ENCODE results near the gene FBLN1.

FBLN1 gene

GRCh38 chr22:45564349-45565030 lies 61.8 kb downstream of the FBLN1 start:
- in situ Hi-C loops (cut with MboI; ENCODE audit: low sequenced_read_pairs), result no loop called here

GRCh38 chr22:45565171-45565570 lies 62.5 kb downstream of the FBLN1 start:
- in situ Hi-C loops (cut with MboI; ENCODE audit: low sequenced_read_pairs), result no loop called here

GRCh38 chr22:45565973-45566372 lies 63.3 kb downstream of the FBLN1 start:
- in situ Hi-C loops (cut with MboI; ENCODE audit: low sequenced_read_pairs), result no loop called here

- in situ Hi-C loops (cut with MboI; ENCODE audit: low sequenced_read_pairs), result no loop called here
These were observed 65.5 kb downstream of the FBLN1 start for GRCh38 chr22:45568213-45568612.

GRCh38 chr22:45571089-45571488 lies 68.4 kb downstream of the FBLN1 start:
- in situ Hi-C loops (cut with MboI; ENCODE audit: low sequenced_read_pairs), result no loop called here

- in situ Hi-C loops (cut with MboI; ENCODE audit: low sequenced_read_pairs), result no loop called here
These were observed 69.8 kb downstream of the FBLN1 start for GRCh38 chr22:45572444-45572843.

GRCh38 chr22:45574069-45574703 lies 71.5 kb downstream of the FBLN1 start:
- in situ Hi-C loops (cut with MboI; ENCODE audit: low sequenced_read_pairs), result no loop called here

- in situ Hi-C loops (cut with MboI; ENCODE audit: low sequenced_read_pairs), result no loop called here
These were observed 72.5 kb downstream of the FBLN1 start for GRCh38 chr22:45575173-45575572.

- in situ Hi-C loops (cut with MboI; ENCODE audit: low sequenced_read_pairs), result no loop called here
These were observed 73.1 kb downstream of the FBLN1 start for GRCh38 chr22:45575607-45576272.

GRCh38 chr22:45576273-45576625 lies 73.6 kb downstream of the FBLN1 start:
- in situ Hi-C loops (cut with MboI; ENCODE audit: low sequenced_read_pairs), result no loop called here

- in situ Hi-C loops (cut with MboI; ENCODE audit: low sequenced_read_pairs), result no loop called here
These were observed 74.2 kb downstream of the FBLN1 start for GRCh38 chr22:45576730-45577464.

GRCh38 chr22:45577746-45578523 lies 75.3 kb downstream of the FBLN1 start:
- in situ Hi-C loops (cut with MboI; ENCODE audit: low sequenced_read_pairs), result no loop called here

- in situ Hi-C loops (cut with MboI; ENCODE audit: low sequenced_read_pairs), result no loop called here
These were observed 76.0 kb downstream of the FBLN1 start for GRCh38 chr22:45578524-45579147.

- in situ Hi-C loops (cut with MboI; ENCODE audit: low sequenced_read_pairs), result no loop called here
These were observed 76.6 kb downstream of the FBLN1 start for GRCh38 chr22:45579306-45579705.

- in situ Hi-C loops (cut with MboI; ENCODE audit: low sequenced_read_pairs), result no loop called here
These were observed 77.4 kb downstream of the FBLN1 start for GRCh38 chr22:45579806-45580725.

GRCh38 chr22:45580726-45581381 lies 78.2 kb downstream of the FBLN1 start:
- in situ Hi-C loops (cut with MboI; ENCODE audit: low sequenced_read_pairs), result no loop called here

- in situ Hi-C loops (cut with MboI; ENCODE audit: low sequenced_read_pairs), result no loop called here
These were observed 78.9 kb downstream of the FBLN1 start for GRCh38 chr22:45581549-45582080.

GRCh38 chr22:45582236-45582954 lies 79.7 kb downstream of the FBLN1 start:
- in situ Hi-C loops (cut with MboI; ENCODE audit: low sequenced_read_pairs), result no loop called here
